Stimulated activated effector memory CD8-positive, alpha-beta T cell treated with anti-CD3 and anti-CD28 coated beads, Interleukin-12 subunit alpha, Interleukin-12 subunit beta, amount 100 ng/mL, for 72 hours (primary cell): ENCODE results near the gene ZMYND8.

Source experiments
- ATAC-seq: fragments of 150-1000 bp; cut with Tn5 transposase; 2 replicates; pipeline ENCODE4 v1.10.0; 2021
- DNase-seq, 2 donors: peaks; one replicate each; pipeline ENCODE4 v3.0.0; 2021 to 2022; ENCODE audit warnings: low spot score in 2 of 2
- H3K27ac Mint-ChIP-seq: one replicate; pipeline ENCODE4 v1.8.0; 2022; ENCODE audit warnings: mild to moderate bottlenecking, mixed read lengths
- H3K36me3 Mint-ChIP-seq: one replicate; pipeline ENCODE4 v1.8.0; 2022; ENCODE audit warnings: mild to moderate bottlenecking, mixed read lengths
- H3K4me1 Mint-ChIP-seq: one replicate; pipeline ENCODE4 v1.8.0; 2022; ENCODE audit warnings: mixed read lengths
- H3K4me3 Mint-ChIP-seq: one replicate; pipeline ENCODE4 v1.8.0; 2022; ENCODE audit warnings: mild to moderate bottlenecking, mixed read lengths
- H3K9me3 Mint-ChIP-seq: one replicate; pipeline ENCODE4 v1.8.0; 2022; ENCODE audit warnings: mixed read lengths

The ZMYND8 gene

DNA sequence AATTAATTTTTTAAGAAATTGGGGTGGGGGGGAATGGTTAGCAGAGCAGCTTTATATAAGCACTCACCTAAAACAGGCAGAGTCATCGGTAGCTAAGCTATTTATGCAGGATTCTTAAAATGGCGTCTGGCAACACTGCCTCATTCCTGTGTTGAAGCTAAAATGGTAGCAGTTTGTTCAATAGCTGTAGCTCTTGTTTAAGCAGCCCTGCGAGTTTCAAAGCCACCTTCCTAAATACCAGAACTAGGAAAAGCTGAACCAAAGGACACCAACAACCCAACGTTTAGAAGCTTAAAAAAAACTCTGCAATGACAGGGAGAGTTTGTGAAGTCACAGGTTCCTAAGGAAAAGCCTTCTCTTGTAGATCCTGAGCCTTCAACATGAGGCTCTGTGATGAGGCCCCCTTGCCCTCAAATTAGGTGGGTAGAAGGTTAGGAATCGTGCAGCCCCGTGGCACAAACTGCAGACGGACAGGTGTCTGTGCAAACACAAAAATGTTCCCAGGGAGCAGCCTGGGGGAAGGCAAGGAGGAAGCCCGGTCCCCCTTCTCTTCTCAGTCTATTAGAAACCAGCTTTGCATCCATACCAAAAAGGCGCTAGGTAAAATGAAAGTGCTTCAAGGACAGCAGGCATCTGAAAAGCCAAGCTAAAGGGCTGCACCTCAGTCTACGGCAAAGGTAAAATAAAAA, 4.7 kb downstream of the ZMYND8 start:
- peaks cover 45% of the 10 kb centered on the region for H3K4me1 Mint-ChIP-seq
- peak overlapping the region; percentile 99 for H3K27ac Mint-ChIP-seq
- H3K9me3 Mint-ChIP-seq = no peaks in the 10 kb centered on the region
- H3K4me3 Mint-ChIP-seq = no peak overlapping the region
- ATAC-seq (no peak), DNase-seq (no peak)
- H3K36me3 Mint-ChIP-seq = peaks cover 23% of the 10 kb centered on the region

DNA sequence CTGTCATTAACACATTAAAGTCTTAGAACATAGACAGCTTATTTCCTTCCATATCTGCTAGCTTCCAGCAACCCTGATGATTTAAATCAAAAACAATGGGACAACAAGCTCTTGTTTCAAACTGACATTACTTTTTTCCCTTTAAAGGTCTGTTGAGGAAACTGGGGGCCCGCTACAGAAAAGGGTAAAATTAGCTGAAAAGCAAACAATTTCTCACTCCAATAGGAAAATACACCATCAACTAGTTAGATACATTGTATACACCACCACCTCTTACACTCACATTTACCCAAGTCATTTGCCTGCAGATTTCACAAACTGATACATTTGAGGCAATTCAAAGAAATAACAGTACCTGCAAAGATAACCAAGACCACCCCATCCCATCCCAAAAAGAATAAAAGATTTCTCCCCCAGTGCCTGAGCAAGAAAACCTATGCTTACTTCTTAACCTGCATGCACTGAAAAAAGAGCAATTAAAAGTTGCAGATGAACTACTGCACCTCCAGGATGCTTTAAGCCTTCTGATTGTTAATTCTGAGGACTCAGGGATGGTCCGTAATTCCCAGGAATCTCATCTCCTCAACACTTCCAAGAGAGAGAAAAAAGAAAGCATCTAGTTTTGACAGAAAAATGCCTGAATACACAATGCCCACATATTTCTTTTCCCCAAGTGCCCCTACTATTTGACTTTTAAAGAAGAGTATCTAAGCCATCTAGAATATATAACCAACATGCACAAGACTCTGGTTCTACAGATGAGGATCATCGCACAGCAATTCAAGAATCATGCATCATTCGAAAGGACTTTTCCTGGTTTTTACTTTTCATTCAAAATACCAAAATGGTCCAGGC, 5.6 kb downstream of the ZMYND8 start:
- Mint-ChIP-seq H3K27ac (no peak overlapping the region), H3K36me3 (peaks cover 18% of the 10 kb centered on the region), H3K4me1 (peaks cover 36% of the 10 kb centered on the region), H3K9me3 (no peaks in the 10 kb centered on the region), H3K4me3 (no peak overlapping the region)
- no peak for DNase-seq
- ATAC-seq = no peak

DNA sequence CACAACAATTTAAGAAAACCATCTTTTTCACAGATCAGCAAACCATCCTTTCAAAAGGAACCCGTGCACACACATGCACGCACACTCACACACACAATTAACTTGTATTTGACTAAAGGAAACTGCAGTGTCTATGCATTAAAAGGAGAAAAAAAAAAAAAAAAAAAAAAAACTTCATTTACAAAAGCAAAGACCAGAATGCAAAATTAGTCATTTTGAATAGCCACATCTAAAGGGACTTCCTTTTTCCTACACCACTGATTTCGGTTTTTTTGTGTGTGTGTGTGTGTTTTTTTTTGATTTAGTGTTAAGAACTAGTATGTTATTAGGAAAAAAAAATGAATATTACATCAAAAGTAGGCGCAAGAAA, 6.3 kb downstream of the ZMYND8 start:
- no peak overlapping the region for H3K27ac Mint-ChIP-seq
- peaks cover 32% of the 10 kb centered on the region for H3K4me1 Mint-ChIP-seq
- no peaks in the 10 kb centered on the region for H3K9me3 Mint-ChIP-seq
- H3K4me3 Mint-ChIP-seq = no peak overlapping the region
- H3K36me3 Mint-ChIP-seq = peaks cover 21% of the 10 kb centered on the region
- ATAC-seq (peak; percentile 45), DNase-seq (no peak)

DNA sequence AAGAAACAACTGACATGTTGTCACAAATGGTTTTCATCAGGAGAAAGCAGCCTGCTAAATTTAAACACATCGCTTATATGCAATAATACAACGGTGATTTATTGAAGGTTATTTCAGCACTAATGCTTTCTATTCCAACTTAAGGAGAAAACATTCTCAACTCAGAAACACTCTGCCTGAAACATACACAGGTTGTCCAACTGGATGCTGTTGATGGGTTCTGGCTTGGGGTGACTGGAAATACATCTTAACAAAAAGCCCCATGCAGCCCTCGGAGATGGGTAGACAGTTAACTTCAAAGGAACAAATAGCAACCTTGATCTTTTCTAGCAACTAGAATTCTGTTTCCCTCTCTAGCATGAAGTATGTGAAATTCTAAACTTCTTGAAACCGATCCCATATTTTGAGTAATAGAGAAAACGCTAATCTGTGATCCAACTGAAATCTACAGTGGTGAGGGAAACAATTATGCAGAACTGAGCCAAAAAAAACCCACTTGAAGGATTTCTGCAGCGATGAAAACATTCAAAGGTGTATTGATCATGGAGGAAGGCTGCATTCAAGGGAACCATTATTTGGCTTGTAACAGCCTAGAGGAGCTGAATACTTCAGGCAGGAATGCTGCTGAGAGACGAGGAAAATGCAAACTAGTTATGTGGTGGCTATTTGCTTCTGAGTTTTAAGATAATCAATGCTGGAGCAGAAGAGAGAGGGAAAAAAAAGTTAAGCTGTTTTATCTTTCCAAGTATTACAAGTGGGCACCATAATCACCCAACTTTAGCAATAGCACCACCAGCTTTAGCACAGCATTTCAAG, 6.9 kb downstream of the ZMYND8 start:
- DNase-seq (no peak), ATAC-seq (no peak)
- no peak overlapping the region for H3K27ac Mint-ChIP-seq
- peaks cover 30% of the 10 kb centered on the region for H3K4me1 Mint-ChIP-seq
- no peaks in the 10 kb centered on the region for H3K9me3 Mint-ChIP-seq
- H3K36me3 Mint-ChIP-seq = peaks cover 21% of the 10 kb centered on the region
- H3K4me3 Mint-ChIP-seq = no peak overlapping the region

DNA sequence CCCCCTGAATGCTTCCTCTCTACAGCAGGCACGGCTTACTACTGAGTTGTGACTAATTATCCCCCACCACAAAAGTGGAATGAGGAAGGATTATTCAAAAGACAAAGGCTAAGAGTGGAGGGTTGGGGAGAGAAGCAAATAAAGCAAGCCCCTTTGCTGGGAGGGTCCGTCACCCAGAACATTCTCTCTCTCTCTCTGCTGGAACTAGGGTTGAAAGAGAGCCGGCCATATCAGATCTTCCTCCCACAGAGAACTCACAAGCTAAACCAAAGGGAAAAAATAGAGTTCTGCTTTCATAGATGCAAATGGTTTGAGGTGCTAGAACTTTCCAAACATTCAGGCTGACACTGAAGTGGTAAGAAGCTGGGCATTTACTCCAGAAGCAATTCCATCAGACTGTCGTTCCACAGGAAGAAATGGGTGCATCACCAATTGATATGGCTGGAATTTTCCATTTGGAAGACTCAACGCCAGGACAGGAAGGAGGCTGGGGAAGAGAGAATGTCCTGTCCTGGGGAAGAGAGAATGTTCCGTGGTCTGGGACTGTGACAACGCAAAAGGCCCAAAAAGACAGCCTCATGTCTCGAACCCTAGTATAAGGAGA, 7.9 kb downstream of the ZMYND8 start:
- peaks cover 26% of the 10 kb centered on the region for H3K4me1 Mint-ChIP-seq
- peaks cover 28% of the 10 kb centered on the region for H3K36me3 Mint-ChIP-seq

DNA sequence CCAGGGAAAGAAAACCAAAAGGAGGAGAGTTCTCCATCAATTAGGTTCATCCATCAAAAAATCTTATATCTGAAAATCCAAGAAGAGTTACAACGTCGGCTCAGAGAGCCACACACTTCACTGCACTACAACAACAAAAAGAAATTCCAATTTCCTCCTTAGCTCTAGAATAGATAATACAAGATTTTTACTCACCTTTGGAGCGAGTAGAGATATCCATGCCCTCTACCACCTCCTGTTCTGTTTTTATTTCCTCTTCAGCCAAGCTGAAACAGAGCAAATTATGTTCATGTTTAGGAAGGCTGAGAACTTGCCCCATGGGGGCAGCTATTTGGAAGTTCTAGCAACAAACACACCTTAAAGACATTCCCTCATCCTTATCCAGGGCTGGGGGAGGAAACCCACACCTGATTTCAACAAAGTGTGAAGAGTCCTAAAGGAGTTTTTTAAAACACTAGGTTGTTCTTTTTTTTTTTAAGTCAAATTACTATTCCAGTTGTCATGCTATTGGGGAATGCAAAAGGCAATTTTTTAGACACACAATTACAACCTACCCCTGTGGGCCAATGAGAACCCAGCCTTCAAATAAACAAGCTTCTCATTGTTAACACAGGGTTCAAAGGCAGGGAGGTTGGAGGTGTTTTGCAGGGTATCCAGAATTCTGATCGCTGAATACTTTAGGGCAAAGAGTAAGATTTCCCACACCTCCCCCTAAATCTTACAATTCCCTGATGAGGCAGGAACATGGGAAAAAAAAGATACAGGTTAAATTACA, 8.7 kb downstream of the ZMYND8 start:
- no peak overlapping the region for H3K27ac Mint-ChIP-seq
- no peak overlapping the region for H3K4me3 Mint-ChIP-seq
- no peak for DNase-seq
- no peaks in the 10 kb centered on the region for H3K9me3 Mint-ChIP-seq
- ATAC-seq = no peak
- H3K36me3 Mint-ChIP-seq = peaks cover 34% of the 10 kb centered on the region
- peaks cover 18% of the 10 kb centered on the region for H3K4me1 Mint-ChIP-seq

More for the DNA sequence above, 7.9 kb downstream of the ZMYND8 start:
- no peak for ATAC-seq
- Mint-ChIP-seq H3K4me3 (no peak overlapping the region), H3K9me3 (no peaks in the 10 kb centered on the region), H3K27ac (no peak overlapping the region)
- no peak for DNase-seq

DNA sequence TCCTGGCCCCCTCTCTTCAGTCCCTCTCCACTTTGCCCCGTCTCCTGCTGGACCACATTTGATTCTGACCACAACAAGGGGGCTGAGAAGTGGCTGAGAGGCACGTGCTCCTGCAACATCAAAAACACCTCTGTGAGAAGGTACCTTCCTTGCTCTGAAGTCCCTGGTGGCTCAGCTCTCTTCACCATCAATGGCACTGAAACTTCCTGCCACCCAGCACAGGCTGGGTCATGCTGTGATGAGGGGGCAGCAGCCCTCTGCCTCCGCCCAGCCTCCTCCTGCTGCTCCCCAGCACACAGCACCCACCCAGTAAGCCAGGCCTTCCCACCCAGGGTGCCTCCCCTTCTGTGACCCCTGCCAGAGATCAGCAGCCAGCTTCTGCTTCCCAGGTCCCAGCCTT, 10.3 kb downstream of the ZMYND8 start:
- ATAC-seq = no peak
- peak overlapping the region; percentile 72 for H3K27ac Mint-ChIP-seq

DNA sequence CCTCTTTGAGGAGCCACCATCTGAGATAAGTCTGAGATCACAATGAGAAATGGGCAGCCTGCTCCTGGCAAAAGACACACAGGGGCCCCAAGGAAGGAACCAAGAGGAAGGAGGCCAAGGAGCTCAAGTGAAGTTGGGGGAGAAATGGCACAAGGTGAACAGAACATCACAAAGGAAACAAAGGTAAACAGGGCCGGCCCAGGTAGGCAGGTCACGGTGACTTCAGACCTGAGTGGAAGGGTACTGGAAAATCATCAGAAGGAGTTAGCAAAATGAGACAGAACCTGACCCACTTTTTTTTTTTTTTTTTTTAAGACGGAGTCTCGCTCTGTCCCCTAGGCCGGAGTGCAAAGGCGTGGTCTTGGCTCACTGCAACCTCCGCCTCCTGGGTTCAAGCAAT, 11.3 kb downstream of the ZMYND8 start:
- peaks cover 45% of the 10 kb centered on the region for H3K36me3 Mint-ChIP-seq
- peaks cover 18% of the 10 kb centered on the region for H3K4me1 Mint-ChIP-seq
- no peak for DNase-seq
- H3K9me3 Mint-ChIP-seq = no peaks in the 10 kb centered on the region
- H3K27ac Mint-ChIP-seq = peak overlapping the region; percentile 82
- ATAC-seq = no peak
- no peak overlapping the region for H3K4me3 Mint-ChIP-seq

More for the DNA sequence above, 10.3 kb downstream of the ZMYND8 start:
- Mint-ChIP-seq H3K4me3 (no peak overlapping the region), H3K4me1 (peaks cover 13% of the 10 kb centered on the region), H3K9me3 (no peaks in the 10 kb centered on the region), H3K36me3 (peaks cover 36% of the 10 kb centered on the region)
- DNase-seq = no peak

DNA sequence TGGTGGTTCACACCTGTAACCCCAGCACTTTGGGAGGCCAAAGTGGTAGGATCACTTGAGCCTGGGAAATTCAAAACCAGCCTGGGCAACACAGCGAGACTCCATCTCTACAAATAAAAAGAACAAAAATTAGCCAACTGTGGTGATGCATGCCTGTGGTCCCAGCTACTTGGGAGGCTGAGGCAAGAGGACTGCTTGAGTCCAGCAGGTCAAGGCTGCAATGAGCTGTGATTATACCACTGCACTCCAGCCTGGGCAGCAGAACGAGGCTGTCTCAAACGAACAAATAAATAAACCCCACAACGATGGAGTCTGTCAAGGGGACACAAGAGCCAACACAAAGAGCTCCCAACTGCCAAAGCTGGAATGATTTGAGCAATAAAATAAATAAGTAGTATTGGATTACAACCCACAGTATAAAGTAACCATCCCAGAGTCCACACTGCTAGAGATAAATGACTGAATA, 13.5 kb downstream of the ZMYND8 start:
- Mint-ChIP-seq H3K4me3 (no peak overlapping the region), H3K36me3 (peaks cover 62% of the 10 kb centered on the region), H3K9me3 (no peaks in the 10 kb centered on the region), H3K4me1 (peaks cover 25% of the 10 kb centered on the region), H3K27ac (peak overlapping the region; percentile 58)
- no peak for ATAC-seq
- no peak for DNase-seq

DNA sequence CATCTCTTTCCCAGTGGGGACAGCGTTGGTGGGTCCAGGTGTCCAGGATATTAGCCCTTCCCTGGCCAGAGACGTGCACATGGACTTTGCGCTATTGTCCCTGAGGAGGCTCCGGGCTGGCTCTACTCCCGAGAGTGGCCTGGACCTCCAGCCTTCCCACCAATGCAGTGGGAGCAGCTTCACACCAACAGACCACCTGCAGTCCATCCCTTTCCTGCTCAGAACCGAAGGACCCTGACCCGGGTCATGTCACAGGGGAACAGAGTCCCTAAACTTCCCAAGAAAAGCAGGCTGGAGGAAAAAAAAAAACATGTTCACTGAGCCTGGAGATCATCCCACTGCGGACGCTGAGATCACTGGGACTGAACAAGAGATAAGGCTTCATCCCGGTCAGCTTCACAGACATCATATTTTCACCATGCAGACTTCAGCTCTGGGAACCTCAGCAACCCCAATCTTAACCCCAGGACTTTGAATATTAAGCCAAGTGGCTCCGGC, 18.3 kb downstream of the ZMYND8 start:
- peaks cover 44% of the 10 kb centered on the region for H3K4me1 Mint-ChIP-seq
- no peak for DNase-seq
- no peak for ATAC-seq
- peaks cover 69% of the 10 kb centered on the region for H3K36me3 Mint-ChIP-seq
- no peaks in the 10 kb centered on the region for H3K9me3 Mint-ChIP-seq
- no peak overlapping the region for H3K4me3 Mint-ChIP-seq
- H3K27ac Mint-ChIP-seq = no peak overlapping the region

DNA sequence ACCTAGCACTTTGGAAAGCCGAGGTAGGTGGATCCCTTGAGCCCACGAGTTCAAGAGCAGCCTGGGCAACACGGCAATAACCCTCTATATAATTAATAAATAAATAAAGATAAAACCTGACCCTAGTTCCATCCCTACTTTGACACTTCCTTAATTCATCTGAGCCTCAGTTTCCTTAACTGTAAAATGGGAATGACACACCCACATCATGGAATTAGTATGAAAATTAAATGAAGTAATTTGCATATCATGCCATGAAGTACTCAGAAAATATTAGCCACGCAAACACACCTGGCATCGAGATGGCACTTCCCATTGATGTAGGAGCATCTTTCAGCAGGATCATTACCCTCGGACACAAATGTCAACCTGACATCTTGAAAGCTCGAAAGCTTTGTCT, 19.1 kb downstream of the ZMYND8 start:
- Mint-ChIP-seq H3K27ac (no peak overlapping the region), H3K4me1 (peaks cover 52% of the 10 kb centered on the region), H3K9me3 (no peaks in the 10 kb centered on the region), H3K36me3 (peaks cover 69% of the 10 kb centered on the region), H3K4me3 (no peak overlapping the region)
- no peak for ATAC-seq
- no peak for DNase-seq

DNA sequence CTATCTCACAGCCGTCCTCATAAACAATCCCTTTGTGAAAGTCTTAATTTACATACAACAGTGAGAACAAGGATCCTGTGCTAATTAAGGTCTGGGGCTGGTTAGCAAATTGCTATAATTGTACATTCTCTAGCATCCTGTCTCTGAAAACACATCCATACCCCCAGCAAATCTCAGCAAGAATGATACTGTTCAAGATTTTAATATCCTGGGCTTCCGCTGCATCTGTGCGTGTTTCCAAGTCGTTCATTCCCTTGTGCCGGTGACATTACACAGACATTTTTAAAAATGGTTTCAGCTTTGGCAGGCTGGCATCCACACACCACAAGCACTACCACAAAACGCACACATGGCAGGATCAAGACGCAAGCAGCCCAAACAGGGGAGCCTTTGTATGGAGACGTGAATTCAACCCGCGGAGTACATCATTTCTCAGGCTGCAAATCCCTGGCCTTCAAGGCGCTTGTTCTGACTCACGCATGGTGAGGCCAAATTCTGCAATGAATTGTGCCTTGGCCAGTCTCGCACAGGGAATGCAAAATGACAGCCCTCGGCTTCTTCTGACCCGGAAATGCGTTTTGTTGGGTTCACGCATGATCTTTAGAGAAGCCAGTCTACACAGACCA, 20.3 kb downstream of the ZMYND8 start:
- DNase-seq (no peak), ATAC-seq (no peak)
- peaks cover 64% of the 10 kb centered on the region for H3K4me1 Mint-ChIP-seq
- peaks cover 78% of the 10 kb centered on the region for H3K36me3 Mint-ChIP-seq
- peak overlapping the region; percentile 12 for H3K27ac Mint-ChIP-seq
- H3K4me3 Mint-ChIP-seq = no peak overlapping the region
- no peaks in the 10 kb centered on the region for H3K9me3 Mint-ChIP-seq

DNA sequence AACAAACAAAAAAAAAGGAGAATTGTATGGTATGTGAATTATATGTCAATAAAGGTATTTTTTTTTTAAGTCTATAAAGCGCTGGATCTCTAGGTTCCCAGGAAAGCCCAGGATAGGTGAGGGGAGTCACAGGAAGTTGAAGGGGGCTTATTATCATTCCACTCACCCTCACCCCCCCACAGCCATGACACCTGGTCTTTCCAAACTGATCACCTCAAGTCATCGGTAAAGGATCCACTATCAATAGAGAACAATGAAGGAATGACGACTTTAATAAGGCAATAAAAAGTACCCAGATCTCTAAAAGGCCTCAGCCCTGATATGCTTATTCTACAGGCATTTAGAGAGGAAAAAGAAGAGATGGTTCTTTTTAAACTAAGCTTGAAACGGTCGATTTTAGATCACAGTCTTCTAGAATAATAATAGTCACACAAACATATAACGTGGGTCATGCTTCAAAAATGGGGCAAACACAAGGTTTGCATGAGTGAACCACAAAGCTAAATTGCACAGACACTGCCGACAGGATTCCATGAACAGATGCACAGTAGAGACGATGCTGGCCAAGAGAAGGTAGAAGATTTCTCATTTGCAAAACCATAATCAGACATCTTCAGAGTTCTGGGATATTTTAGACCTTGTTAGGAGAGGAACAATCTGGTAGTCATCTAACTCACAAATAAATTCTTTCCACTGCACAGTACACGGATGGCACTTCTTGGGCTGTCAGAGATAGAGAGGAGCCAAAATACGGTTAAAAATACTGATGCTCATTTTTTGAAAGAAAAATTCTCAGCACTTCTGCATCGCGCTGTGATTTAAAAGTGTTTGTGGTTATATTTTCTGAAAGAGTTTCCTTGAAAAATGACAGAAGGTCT, 21.0 kb downstream of the ZMYND8 start:
- Mint-ChIP-seq H3K27ac (peak overlapping the region; percentile 12), H3K9me3 (no peaks in the 10 kb centered on the region), H3K4me1 (peaks cover 66% of the 10 kb centered on the region), H3K4me3 (no peak overlapping the region), H3K36me3 (peaks cover 75% of the 10 kb centered on the region)
- no peak for DNase-seq
- ATAC-seq = no peak
